ENCODE data around the gene OPALIN. TPM values are rescaled to one million over a fixed set of nuclear protein-coding genes. Genes with fewer than 3 reads are reported as not detected.

The OPALIN gene
- total RNA-seq, 3 donors from 2014 or later (not counting 1 experiment from before 2014, with no cell fraction given), result not detected

DNA sequence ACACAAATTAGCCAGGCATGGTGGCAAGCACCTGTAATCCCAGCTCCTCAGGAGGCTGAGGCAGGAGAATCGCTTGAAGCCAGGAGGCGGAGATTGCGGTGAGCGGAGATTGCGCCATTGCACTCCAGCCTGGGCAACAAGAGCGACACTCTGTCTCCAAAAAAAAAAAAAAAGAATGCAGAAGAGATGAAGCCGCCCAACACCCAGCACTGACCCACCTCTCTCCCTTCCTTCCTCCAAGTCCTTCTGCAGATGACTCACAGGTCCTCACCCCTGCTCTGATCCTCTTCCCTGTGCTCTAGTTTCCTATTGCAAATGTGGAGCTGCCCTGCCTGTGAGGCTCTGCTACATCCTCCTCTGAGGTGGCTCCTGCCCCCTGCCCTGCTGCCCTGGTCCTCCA is 22.0 kb upstream of the OPALIN start:
- Mint-ChIP-seq H3K9me3 (no peaks in the 10 kb centered on the region), H3K4me1 (peaks cover under 1 to 1% of the 10 kb centered on the region in 2 donors), H3K4me3 (no peak overlapping the region), H3K36me3 (no peaks in the 10 kb centered on the region), H3K27me3 (ENCODE audit: low read depth in 2 of 2) (peaks cover 0 to 8% of the 10 kb centered on the region in 2 donors), H3K27ac (no peak overlapping the region)
- peaks cover 5% of the 10 kb centered on the region for H3K4me1 ChIP-seq (ENCODE audit: control insufficient read depth, insufficient read depth, low read length)
- no peak overlapping the region for H3K4me3 ChIP-seq (ENCODE audit: low read length)
- no peak for DNase-seq
- H3K27ac ChIP-seq (ENCODE audit: low read length), result no peak overlapping the region
- TF ChIP-seq CTCF (IDR thresholded peaks at IDR 0.05), result no peak
- no peaks in the 10 kb centered on the region for H3K9me3 ChIP-seq (ENCODE audit: control insufficient read depth, insufficient read depth, low read length)
- WGBS (ENCODE audit: insufficient coverage), result 94% methylated on average over 7 of the region's 7 CpGs
- H3K27me3 ChIP-seq (ENCODE audit: control insufficient read depth, insufficient read depth, low read length), result no peaks in the 10 kb centered on the region
- intact Hi-C loops (cut with micrococcal nuclease), result no loop called here
- H3K36me3 ChIP-seq (ENCODE audit: control insufficient read depth, insufficient read depth, low read length), result no peaks in the 10 kb centered on the region
- ATAC-seq, result peak in 1 of 3 donors; percentile 35

DNA sequence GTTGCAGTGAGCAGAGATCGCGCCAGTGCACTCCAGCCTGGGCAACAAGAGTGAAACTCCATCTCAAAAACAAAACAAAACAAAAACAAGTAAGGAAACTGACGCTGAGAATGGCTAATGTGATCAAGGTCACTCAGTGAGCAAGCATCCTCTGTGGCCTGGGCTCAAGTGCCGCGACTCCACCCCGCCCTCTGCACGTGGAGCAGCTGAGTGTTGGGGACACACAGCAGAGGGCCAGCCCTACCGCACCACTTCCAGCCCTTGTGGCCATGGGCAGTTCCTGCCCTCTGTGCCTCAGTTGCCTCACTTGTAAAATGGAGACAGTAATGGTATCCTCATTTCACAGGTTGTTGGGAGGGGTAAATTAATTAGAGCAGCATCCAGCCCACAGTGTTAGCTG is 21.0 kb upstream of the OPALIN start:
- no peak for DNase-seq
- TF ChIP-seq CTCF (IDR thresholded peaks at IDR 0.05), result no peak
- no peaks in the 10 kb centered on the region for H3K27me3 ChIP-seq (ENCODE audit: control insufficient read depth, insufficient read depth, low read length)
- H3K4me1 Mint-ChIP-seq, result peaks cover 11 to 12% of the 10 kb centered on the region in 2 donors
- no peaks in the 10 kb centered on the region for H3K36me3 Mint-ChIP-seq
- no peaks in the 10 kb centered on the region for H3K9me3 Mint-ChIP-seq
- no peak overlapping the region for H3K4me3 Mint-ChIP-seq
- H3K27ac Mint-ChIP-seq, result no peak overlapping the region
- peaks cover 13% of the 10 kb centered on the region for H3K4me1 ChIP-seq (ENCODE audit: control insufficient read depth, insufficient read depth, low read length)
- intact Hi-C loops (cut with micrococcal nuclease), result no loop called here
- no peak for ATAC-seq
- H3K9me3 ChIP-seq (ENCODE audit: control insufficient read depth, insufficient read depth, low read length), result no peaks in the 10 kb centered on the region
- WGBS (ENCODE audit: insufficient coverage), result 83% methylated on average over 8 of the region's 8 CpGs
- no peak overlapping the region for H3K27ac ChIP-seq (ENCODE audit: low read length)
- H3K27me3 Mint-ChIP-seq (ENCODE audit: low read depth in 2 of 2), result peaks cover 7 to 19% of the 10 kb centered on the region in 2 donors
- no peak overlapping the region for H3K4me3 ChIP-seq (ENCODE audit: low read length)
- H3K36me3 ChIP-seq (ENCODE audit: control insufficient read depth, insufficient read depth, low read length), result no peaks in the 10 kb centered on the region

- H3K9me3 ChIP-seq (ENCODE audit: control insufficient read depth, insufficient read depth, low read length), result no peaks in the 10 kb centered on the region
- intact Hi-C loops (cut with micrococcal nuclease), result no loop called here
- no peak overlapping the region for H3K27ac ChIP-seq (ENCODE audit: low read length)
- 90% methylated on average over 15 of the region's 15 CpGs for WGBS (ENCODE audit: insufficient coverage)
- ATAC-seq, result no peak
- Mint-ChIP-seq H3K4me3 (no peak overlapping the region), H3K9me3 (no peaks in the 10 kb centered on the region), H3K4me1 (peaks cover 16 to 19% of the 10 kb centered on the region in 2 donors), H3K27ac (no peak overlapping the region), H3K27me3 (ENCODE audit: low read depth in 2 of 2) (peaks cover 16 to 29% of the 10 kb centered on the region in 2 donors), H3K36me3 (no peaks in the 10 kb centered on the region)
- DNase-seq, result no peak
- peaks cover 15% of the 10 kb centered on the region for H3K4me1 ChIP-seq (ENCODE audit: control insufficient read depth, insufficient read depth, low read length)
- H3K4me3 ChIP-seq (ENCODE audit: low read length), result no peak overlapping the region
- no peaks in the 10 kb centered on the region for H3K27me3 ChIP-seq (ENCODE audit: control insufficient read depth, insufficient read depth, low read length)
- no peaks in the 10 kb centered on the region for H3K36me3 ChIP-seq (ENCODE audit: control insufficient read depth, insufficient read depth, low read length)
- no peak for TF ChIP-seq CTCF (IDR thresholded peaks at IDR 0.05)
Measured at GRCh38 chr10:96378741-96379140, 19.9 kb upstream of the OPALIN start.

DNA sequence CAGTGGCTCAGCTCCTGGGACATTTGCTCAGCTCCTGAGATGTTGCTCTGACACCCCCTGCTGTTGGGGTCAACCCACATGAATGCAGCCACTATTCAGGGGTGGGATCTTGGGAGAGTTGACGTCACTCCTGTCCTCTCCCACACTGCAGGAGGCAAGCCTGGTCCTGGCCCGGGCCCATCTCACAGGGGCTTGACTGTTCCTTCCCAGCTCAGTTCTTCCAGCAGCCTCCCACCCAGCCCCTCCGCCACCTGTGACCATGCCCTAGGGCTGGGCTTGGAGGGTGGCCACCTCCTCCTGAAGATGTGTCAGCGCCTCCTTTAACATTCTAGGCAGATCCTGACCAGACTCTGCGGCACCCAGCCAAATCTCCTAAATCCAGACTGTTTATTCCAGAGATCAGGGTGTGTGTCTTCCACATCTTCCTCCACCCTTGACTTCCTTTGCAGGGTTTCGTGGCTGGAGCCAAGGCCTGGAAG is 19.1 kb upstream of the OPALIN start:
- 84% methylated on average over 5 of the region's 6 CpGs for WGBS (ENCODE audit: insufficient coverage)
- H3K9me3 ChIP-seq (ENCODE audit: control insufficient read depth, insufficient read depth, low read length), result no peaks in the 10 kb centered on the region
- peaks cover 16 to 19% of the 10 kb centered on the region in 2 donors for H3K4me1 Mint-ChIP-seq
- no peak overlapping the region for H3K27ac ChIP-seq (ENCODE audit: low read length)
- no peak overlapping the region for H3K4me3 Mint-ChIP-seq
- intact Hi-C loops (cut with micrococcal nuclease), result no loop called here
- TF ChIP-seq CTCF (IDR thresholded peaks at IDR 0.05), result no peak
- peaks cover 15% of the 10 kb centered on the region for H3K4me1 ChIP-seq (ENCODE audit: control insufficient read depth, insufficient read depth, low read length)
- H3K36me3 ChIP-seq (ENCODE audit: control insufficient read depth, insufficient read depth, low read length), result no peaks in the 10 kb centered on the region
- H3K9me3 Mint-ChIP-seq, result no peaks in the 10 kb centered on the region
- no peaks in the 10 kb centered on the region for H3K27me3 ChIP-seq (ENCODE audit: control insufficient read depth, insufficient read depth, low read length)
- no peaks in the 10 kb centered on the region for H3K36me3 Mint-ChIP-seq
- H3K4me3 ChIP-seq (ENCODE audit: low read length), result no peak overlapping the region
- no peak for ATAC-seq
- no peak overlapping the region for H3K27ac Mint-ChIP-seq
- peaks cover 19 to 35% of the 10 kb centered on the region in 2 donors for H3K27me3 Mint-ChIP-seq (ENCODE audit: low read depth in 2 of 2)
- no peak for DNase-seq

All from natural killer cell (primary cell).